Jurkat, Clone E6-1 (cell line): ENCODE data around the gene NEK10.
A peak's percentile ranks its signal among the peaks of the same experiment; 100 is the strongest.

Experiments used
- DNase-seq: peaks from one replicate; pipeline ENCODE4 v3.0.0-alpha.2; 2011; ENCODE audit warnings: low read depth, low spot score
- H3K4me3 ChIP-seq: 2 replicates; pipeline ENCODE4 v1.5.1; 2011; ENCODE audit warnings: mild to moderate bottlenecking, low read length, control low read depth, moderate library complexity

Gene NEK10

DNA sequence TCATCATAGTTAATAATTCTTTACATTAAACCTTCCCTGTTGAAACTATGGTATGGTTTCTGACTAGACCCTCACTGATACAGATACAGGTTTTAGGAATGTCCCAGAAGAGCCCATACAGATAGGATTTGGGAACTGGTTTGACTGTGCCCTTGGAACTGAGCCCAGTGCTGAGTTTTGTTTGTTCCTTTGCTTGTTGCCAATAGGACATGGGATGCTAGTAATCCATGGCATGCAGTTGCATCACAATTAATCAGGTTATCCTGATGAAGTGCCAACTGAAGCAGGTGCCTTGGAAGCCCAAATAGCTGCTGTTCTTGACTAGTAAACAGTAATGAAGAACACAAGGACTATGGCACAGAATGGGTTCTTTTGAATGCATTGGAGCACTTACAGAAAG is 230.6 kb downstream of the NEK10 start:
- no peak for DNase-seq
- H3K4me3 ChIP-seq = no peak overlapping the region

DNA sequence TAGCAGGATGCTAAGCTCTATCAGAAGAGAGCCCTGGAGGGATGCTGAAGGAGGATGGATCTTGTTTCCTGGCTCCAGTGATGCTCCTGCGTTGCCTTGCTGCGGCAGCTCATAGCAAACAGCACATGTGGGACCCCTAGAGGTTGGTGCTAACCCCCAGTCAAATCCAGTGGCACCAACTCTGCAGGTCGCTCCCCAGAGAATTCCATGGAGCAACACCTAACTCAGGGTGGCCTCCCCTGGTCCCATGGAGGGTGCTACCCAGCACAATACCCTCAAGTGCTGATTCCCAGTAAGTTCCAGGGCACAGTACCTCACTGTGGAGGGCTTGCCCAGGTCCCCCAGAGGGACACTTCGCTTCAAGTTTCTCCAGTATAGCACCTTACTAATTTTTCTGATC is 231.2 kb downstream of the NEK10 start:
- no peak for DNase-seq
- no peak overlapping the region for H3K4me3 ChIP-seq

DNA sequence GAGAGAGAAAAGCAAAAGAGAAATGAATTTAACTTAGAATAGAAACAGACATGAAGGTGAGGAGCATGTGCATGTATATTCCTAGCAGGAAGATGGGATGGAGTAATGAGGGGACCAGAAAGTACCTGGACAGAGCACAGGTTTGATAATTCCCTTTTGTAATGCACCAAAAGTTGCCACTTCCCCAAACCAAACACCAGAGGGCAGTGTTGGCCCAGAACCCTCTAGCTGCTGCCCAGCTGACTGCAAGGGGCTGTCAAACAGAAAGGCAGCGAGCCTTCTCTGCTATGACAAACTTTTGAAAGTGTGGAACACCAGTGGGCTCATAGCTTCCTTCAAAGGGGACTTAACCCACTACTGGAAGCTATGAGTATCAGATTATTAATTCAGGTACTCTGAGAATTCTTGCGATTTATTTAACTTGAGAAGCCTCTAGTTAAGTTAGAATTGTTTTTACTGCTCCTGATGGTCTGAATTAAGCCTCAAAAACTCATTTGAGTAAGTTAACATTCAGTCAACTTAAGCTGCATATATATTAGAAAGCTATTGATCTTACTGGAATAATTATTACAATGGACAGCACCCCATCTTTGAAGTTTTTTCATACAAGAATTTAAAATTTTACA is 234.9 kb downstream of the NEK10 start:
- no peak overlapping the region for H3K4me3 ChIP-seq
- peak; percentile 59 for DNase-seq

DNA sequence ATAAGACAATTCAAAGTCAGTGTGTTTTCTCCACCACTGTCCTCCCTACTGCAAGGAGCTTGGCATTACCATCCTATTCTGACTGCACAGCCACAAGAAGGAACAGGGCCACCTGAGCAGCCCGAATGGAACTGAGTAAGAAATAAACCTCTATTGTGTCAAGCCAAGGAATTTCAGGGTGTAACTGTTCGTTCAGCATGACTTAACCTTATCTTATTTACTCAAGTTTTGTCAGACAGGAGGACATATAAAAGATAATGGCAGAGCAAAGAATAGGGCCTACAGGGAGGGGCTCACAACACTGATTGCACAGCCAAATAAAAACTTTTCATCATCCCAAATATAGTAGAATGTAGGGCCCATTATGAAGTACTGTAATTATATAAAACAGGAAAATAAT is 236.1 kb downstream of the NEK10 start:
- H3K4me3 ChIP-seq = no peak overlapping the region
- no peak for DNase-seq

DNA sequence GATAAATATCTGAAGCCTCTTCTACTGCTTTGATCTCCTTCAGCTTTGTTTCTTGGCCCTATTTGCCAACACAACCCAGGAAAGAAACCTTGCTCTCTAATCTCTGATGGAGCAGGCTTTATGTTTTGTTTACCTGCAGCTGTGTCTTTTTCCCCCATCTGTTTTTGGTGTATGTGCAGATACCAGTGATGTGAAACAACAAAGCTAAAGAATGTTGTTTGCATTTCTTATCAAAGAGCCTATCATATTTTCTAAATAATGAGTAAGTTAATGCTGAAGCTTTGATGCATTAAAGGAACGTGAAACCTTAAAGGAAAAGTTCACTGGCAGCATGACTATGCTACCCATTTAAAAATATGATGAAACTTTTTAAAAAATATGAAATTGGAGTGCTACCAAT is 238.4 kb downstream of the NEK10 start:
- no peak overlapping the region for H3K4me3 ChIP-seq
- DNase-seq = no peak

DNA sequence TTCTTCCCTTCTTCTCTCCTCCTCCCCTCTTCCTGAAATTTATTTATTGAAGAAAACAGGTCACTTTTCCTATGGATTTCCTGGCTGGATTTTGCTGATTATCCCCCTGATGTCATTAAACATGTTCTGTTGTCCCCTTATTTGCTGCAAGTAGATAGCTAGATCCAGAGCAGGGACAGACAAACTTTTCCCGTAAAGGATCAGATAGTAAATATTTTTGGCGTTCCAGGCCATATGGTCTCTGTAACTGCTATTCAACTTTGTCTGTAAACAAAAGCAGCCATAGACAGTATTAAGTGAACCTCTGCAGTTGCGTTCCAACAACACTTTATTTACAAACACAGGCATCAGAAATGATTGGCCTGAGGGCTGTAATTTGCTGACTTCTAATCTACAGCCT is 241.3 kb downstream of the NEK10 start:
- DNase-seq = no peak
- no peak overlapping the region for H3K4me3 ChIP-seq

DNA sequence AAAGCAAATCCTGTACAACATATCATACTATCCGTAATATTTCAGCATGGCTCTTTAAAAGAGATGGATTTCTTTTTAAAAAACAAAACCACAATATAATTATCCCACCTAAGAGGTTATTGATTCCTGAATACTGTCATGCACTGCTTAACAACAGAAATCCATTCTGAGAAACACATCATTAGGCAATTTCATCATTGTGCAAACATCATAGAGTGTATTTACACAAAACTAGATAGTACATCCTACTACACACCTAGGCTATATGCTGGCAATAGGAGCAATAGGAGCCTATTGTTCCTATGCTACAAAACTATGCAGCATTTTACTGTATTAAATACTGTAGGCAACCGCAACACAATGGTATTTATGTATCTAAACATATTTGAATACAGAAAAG is 242.0 kb downstream of the NEK10 start:
- DNase-seq = no peak
- no peak overlapping the region for H3K4me3 ChIP-seq

DNA sequence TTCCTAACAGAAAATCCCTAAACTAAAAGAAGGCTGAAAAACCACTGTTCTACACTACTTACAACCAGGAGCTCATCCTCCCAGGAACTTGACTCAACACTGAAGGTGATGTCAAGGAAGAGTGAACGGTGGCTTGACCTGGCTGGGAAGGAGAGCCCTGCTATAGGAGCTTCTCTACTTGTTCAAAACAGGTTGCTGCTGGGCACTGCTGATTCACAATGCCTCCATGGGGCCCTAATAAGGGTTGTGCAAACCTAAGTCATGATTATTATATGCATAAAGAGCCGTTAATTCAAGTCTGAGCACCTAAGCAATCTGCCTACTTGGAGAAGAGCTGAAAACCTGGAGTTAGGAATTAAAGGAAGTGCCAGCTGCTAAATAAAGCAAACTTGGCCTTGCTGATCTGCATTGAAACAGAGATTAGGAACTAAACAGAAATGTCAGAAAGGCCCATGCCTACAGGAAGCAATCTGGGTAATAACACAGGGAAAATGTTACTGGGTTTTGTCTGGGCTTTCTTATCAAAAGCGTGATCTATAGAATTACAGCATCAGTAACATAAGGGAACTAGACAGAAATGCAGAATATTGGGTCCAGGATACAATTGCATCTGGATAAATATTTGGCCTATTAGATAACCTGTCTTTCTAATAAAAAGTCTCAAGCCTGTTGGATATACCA is 243.2 kb downstream of the NEK10 start:
- H3K4me3 ChIP-seq = no peak overlapping the region
- no peak for DNase-seq

DNA sequence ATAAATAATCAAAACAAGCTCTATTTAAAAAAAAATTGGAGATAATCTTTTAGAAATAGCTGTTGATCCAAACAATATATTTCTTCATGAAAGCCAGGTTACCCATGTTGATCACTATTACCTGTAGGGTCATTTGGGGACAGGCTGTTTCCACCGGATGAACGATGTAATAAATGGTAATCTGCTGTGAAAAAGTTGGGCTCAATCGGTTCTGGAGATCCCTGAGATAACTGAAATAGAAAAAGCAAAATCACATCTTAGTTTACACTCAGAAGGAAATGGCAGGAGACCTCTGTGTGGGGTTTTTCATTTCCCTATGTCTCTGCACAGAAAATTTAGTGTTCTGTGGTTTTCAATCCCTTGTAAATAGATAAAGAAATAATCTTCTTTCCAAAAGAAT is 249.5 kb downstream of the NEK10 start:
- H3K4me3 ChIP-seq = no peak overlapping the region
- DNase-seq = no peak

DNA sequence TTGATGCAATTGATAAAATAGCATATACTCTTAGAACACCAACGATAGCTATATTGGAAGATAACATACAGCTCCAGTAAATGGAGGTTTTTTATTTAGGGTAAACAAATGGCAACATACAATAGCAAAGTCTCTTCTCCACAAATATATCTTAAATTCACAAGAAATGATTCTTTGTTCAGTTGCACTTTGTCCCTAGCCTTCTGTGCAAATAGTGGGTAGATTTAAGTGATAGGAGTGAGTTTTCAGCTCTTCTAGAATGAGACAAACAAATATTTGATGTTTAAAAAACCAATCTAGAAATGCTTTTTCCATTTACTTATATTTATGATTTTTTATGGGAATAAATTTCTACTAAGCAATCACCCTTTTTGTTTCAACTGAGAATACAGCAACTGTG is 253.8 kb downstream of the NEK10 start:
- no peak for DNase-seq

DNA sequence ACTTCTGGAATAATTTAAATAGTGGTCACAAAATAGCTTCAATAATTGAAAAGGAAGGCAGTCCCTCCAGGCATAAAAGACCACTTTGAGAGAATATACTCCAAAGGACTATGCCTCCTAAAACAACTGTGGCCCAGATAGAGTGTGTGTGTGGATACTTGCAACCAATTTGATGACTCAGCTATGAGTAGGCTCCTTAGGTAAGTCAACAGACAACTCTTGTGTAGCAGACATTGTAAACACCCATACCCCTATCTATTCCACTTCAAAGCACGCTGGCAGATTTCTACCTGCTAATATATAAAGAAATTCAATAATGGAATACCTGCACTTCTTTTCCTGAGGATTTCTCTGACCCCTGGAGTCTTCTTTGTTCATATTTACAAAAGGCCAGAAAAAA is 254.5 kb downstream of the NEK10 start:
- H3K4me3 ChIP-seq = no peak overlapping the region
- DNase-seq = no peak

More for the DNA sequence above, 253.8 kb downstream of the NEK10 start:
- H3K4me3 ChIP-seq = no peak overlapping the region

DNA sequence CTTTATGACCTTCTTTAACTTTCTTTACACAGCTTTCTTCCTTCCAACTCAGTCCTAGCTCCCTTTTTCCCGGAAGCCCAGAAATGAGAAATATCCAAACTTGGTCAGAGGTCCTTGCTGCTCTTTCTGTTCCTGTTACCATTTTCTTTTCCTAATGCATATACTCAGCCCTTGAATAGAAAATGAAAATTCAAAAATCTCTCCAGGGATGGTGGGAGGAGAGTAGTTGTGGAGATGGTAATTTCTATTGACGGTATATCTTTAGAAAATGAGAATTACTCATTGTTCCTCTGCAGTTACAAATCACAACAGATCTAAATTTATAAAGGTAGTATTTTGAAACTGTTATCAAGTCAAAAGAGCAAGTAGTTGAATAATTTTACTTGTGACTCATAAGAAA is 255.1 kb downstream of the NEK10 start:
- no peak overlapping the region for H3K4me3 ChIP-seq
- DNase-seq = no peak

DNA sequence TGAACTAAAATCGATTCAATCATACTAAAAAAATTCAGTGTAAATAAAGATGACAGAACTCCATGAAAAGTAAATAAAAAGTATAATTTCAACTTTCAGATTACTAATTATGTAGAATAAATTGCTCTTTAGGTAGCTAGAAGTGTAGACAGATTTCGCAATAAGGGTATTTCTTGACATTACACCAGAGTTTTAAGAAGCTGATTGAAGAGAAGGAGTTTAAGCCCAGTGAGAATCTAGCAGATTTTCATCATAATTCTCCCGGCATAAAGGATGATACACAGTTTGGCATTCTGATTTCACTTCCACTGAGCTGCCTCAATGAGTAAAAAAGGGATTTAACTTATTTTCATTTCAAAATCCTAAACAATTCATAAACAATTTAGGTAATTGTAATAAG is 259.2 kb downstream of the NEK10 start:
- no peak overlapping the region for H3K4me3 ChIP-seq
- DNase-seq = no peak

DNA sequence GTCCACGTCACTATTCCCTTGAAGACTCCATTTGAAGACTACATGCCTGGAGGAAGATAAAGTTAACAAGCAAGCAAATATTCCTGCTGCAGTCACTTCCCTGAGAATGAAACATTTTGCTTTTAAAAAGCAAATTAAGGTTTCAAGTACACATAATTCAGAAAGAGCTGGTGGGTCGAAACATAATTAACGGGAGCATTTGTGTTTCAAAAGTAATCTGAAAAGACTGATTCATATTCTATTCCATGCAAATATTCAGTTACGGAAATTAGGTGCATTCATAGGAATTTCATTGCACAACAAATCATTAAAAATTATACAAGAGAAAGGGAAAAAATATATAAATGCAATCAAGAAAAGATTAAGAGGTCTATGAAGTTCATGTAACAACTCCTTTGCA is 260.9 kb downstream of the NEK10 start:
- DNase-seq = no peak
- no peak overlapping the region for H3K4me3 ChIP-seq

DNA sequence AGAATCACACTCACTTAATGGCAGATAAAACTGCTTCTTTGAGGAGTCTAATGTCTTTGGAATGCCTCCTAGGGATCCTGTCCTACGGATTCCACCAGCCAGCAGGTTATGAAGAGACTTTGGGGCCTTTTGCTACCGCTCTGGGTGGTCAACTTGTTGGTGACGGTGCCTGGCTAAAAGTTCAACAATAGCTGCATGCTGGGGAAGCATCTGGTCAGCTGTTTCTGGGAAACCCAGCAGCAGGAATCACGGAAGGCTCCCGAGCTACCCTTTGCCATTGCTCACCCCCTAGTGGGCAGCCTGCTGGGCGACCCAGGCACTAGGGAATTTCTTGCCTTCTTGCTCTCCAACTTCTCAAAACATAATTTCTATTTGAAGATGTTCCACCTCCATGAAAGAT is 263.3 kb downstream of the NEK10 start:
- no peak overlapping the region for H3K4me3 ChIP-seq
- DNase-seq = no peak

DNA sequence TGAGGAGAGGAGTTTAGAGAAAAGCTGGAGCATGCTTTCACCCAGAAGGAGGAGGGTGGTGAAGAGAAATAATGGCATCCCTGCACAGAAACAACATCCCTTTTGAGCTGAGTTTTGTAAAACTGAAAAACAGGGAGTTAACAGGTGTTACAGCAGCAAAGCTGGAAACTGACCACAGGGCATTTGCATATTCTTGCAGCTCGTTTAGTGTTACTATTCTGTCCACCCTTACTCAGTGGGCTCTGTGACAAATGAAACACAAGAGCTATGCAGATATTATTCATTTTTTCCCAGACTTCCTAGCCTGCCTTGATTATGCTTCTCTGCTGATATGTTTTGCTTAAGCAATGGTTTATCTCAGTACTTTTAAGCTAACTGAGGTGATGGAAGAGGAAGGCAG is 272.0 kb downstream of the NEK10 start:
- no peak for DNase-seq

DNA sequence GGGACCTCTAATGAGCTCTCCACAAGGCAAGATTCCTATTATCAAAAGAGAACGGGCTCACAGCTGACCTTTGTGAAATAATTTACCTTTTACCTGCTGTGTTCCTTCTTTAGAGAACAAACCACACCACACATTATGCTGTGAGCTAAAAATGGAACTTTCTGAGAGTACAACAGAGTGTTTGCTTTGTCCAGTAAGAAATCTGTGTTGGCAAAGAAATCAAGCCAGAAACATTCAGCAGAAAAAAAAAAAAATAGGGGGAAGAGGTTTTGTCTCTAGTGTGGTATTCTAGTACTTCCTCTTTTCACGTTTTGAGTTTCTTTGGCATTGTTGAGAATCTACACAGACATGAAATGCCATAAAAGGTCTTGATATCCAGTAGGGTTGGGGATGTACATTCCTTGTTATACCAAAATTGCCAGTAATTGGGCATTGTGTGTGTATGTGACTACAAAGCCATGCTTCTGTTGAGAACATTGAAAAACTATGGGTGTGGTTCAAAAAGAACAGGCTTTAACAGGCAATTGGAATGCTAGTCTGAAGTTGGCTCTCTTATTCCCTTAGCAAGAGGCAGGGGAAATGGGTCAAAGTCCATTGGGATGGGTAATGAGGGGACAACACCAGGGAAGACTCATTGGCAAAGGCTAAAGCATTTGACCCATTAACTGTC is 273.5 kb downstream of the NEK10 start:
- no peak overlapping the region for H3K4me3 ChIP-seq
- no peak for DNase-seq

More for the DNA sequence above, 272.0 kb downstream of the NEK10 start:
- no peak overlapping the region for H3K4me3 ChIP-seq

DNA sequence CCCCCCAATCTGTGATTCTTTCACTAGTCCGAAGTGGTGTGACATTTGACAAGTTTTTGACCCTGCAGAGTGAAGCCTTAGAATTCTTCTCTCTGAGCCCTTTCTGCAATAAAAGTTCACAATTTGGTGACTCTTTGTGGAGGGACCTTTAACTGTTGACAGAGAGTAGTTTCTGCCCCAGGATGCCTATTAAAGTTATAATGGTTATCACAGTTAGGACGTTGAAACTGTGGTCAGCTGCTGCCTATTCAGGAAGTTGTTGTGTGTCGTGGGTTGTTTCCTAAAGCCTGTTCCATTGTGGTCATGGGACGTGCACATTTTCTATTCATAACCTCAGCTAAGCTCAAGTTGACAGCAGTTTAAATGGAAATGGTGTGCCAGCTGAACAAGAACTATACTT is 274.5 kb downstream of the NEK10 start:
- no peak for DNase-seq
- H3K4me3 ChIP-seq = no peak overlapping the region

DNA sequence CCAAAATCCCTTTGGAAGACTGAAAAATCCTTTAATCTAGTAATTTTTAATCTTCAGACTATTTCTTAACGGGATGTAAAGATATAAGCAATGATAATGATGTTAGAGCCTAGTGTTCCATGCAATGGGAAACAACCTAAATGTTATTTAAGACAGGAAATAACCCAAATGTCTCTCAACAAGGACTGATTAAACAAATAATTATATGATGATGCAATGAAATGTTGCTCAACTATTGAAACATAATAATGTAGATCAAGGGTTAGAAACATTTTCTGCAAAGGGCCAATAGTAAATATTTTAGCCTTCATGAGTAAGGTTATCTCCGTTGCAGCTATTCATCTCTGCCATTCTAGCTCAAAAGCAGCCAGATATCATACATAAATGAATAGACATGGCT is 275.4 kb downstream of the NEK10 start:
- no peak overlapping the region for H3K4me3 ChIP-seq
- no peak for DNase-seq

DNA sequence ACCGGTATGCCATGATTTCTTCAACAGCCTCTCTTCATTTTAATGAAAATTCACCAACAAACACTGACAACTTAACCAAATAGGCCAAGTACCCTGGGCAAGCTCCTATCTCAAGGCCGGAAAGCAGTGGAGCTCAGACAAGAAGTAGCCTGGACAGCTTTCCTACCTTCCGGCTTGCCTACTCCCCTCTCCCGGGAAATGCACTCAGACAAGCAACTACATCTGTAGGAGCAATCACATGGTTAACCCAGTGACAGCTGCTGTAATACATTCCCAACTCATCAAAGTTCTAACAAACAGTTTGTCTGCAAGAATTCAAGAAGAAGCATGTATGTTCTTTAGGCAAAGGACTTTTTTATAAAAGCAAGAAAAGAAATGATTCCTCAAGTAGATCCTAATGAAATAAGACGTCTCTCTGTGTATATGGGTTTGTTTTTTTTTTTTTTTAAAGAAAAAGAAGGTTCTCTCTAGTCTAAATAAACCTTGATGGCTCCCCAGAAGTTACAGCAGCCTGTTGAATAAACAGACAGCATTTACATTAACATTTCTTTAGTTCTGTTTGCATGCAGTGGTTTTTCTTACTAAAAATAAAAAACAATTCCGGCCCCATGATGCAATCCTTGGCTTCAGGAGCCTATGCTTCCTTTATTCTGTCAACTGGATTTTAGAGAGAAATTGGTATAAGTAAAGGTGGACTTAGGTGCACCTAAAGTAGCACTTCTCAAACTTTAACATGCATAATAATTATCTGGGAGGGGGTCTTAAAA is 278.7 kb downstream of the NEK10 start:
- no peak overlapping the region for H3K4me3 ChIP-seq
- no peak for DNase-seq
